ENCODE results near the gene IFT81.
"Not testable (repeated sequence)": the region's sequence is repeated elsewhere in the genome, so short reads cannot be mapped to it uniquely, and the experiment has no call there.

Gene IFT81

DNA sequence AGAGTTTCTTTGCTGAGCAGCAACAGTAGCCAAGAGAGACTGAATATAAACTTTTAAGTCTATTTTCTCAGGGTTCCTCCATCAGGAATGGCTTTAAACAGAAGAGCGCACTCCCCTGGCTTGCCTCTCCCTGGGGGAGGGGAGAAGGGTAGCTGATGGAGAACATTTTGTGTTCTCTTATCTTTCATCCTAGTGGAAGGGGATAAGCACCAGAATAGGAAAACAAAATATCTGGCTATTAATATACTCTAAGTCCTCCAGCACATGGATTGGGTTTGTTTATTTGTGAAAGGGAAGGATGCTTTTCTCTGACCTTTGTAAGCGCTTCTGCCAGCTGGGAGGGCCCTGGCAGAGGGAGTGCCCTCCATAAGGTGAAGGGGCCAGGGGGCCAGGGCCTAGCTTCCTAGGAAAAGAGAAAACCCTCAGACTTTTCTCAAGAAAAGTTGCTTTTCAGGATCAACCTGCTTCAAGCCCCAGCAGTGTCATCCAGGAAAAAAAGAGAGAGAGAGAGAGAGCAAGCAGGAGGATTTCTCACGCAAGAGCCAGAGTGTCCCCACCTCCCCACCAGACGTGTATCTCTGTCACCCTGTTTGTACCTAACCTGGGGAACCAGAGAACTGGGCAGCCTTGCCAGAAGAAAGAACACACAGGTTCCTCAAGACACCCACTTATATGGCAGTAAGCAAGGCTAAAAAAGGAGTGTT lies 122.6 kb downstream of the IFT81 start:
- no peak for DNase-seq (ENCODE audit: low spot score)

DNA sequence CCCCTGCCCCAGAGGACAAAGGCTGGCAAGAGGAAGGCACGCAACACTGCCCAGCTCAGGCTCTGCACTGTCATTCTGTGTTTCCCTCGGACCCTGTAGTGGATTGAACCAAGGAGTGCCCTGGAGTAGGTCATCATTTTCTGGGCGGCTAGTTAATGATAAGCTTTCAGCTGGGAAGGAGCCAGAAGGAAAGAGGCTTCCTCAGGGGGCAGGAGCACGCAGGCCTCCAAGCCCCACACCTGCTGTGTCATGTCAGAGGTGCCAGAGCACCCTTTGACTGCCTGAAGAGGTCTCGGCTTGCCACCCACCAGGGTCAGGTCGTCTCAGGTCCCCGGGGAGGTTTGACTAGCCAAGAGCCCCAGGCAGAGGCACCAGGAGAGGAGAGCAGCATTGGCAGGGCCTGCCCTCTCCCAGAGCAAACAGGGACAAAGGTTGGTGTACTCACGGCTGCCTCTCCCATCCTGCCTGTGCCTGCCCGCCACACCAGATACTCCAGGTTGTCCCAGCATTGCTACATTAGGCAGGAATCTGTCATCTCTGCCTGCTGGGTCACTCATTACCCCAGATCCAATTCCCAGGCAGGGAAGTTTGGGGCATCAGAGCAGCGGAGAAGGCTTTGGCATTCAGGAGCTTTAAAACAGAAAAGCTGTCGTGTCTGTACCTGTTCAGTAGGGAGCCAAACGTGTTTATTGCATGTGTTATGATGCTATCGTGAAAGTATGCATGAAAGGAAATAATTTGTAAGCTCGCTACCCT lies 123.4 kb downstream of the IFT81 start:
- DNase-seq (ENCODE audit: low spot score) = no peak

DNA sequence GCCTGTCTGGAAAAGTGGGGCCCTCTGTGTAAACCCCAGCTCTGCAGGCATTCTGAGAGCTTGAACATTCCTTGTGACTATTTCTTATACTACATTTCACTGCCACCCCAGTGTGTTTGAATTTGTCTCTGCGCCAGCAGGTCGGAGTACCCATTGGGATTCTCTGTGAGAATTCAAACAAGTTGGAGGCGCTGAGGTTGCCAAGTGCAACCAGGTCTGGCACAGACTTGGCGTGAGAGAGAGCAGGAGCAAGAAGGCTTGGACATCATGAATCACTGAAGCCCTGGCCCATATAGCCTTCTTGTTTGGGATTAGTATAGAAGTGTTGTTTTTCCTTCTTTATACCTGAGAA lies 123.9 kb downstream of the IFT81 start:
- no peak for DNase-seq (ENCODE audit: low spot score)

DNA sequence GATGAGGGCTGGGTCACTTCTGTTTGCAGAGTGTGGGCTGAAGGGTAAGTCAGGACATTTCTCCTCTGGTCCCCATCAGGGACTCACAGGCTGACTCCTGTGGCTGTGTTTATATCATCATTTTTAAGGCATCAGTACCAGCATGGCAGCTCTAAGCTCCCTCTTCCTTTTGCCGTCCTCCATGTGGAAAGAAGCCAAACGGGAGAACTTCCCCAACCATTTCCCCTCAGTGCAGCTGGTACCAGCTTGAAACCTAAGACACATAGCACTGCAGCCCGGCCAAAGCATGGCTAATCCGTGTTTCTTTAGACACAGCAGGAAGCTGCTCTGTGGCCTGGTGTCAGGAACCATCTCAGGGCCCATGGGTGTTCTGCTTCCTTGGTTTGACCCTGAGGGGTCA lies 124.9 kb downstream of the IFT81 start:
- no peak for DNase-seq (ENCODE audit: low spot score)

DNA sequence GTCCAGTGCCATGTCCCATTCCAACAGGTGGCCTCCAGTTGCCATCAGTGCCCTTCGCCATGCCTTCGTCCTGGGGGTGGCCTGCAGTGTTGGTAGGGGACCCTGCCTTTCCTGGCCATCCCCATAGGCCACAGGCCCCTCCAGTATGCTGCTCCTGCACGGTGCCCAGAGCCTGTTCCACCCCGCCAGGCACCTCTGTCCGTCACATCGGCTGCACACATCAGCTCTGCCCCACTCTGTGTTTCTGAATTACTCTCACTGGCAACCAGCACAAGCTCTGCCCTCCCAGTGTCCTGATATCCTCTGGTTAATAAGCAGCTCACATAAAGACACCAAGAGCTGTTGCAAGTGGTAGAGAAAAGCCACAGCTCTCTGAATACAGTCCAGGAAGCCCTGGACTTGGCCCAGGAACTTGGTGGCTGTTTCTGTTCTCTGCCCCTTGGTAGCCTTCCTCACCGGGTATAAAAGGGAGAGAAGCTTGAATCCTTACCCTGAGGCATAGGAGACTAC lies 125.6 kb downstream of the IFT81 start:
- no peak for DNase-seq (ENCODE audit: low spot score)

DNA sequence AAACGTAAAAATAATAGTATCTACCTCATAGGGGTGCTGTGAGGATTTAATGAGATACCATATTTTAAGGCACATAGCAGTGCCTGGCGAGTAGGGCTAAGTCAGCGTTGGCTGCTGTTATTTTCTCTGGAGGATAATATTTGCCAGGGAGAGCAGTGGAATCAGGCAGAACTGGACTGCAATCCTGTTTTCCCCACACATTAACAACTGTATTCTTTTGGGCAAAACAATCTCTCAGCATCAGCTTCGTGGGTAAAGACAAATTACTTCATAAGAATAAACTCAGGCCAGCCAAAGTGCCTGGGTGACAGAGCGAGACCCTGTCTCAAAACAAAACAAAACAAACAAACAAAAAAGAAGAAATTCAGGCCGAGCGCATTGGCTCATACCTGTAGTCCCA lies 127.2 kb downstream of the IFT81 start:
- DNase-seq (ENCODE audit: low spot score) = no peak

DNA sequence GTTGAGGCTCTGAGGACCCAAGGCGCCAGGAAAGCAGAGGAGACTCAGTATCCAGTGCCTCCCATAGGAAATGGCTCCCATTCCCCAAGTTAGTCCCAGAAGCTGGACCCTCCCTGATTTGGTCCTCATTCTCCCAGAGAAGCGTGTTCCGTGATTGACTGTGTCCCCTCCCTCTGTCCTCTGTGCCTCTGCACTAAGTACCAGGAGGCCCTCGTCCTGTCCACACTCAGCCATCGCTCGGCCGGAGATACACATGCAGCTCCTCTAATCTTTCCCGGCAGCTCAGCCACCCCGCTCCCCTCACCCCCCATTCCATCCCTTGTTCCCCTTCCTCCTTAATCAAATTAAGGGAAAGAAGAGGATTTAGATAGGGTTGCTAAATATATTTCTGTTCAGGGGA lies 128.6 kb downstream of the IFT81 start:
- no peak for DNase-seq (ENCODE audit: low spot score)

DNA sequence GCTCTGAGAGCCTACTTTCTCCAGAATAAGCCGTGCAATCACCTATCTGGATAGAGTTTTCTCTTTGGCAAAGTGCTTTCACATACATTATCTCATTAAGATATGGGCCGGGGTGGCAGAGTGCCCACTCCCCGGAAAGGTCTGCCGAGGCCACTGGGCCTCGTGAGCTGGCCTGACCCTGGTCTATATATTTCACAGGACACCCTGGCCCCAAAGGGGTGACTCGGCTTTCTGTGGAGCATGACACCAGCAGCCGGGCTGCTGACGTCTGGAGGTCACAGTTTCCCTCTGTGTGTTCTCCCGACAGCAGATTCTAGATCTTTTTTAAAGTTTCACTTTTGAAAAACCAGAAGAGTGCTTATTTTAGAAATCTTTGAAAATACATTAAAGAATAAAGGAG lies 129.0 kb downstream of the IFT81 start:
- no peak for DNase-seq (ENCODE audit: low spot score)

DNA sequence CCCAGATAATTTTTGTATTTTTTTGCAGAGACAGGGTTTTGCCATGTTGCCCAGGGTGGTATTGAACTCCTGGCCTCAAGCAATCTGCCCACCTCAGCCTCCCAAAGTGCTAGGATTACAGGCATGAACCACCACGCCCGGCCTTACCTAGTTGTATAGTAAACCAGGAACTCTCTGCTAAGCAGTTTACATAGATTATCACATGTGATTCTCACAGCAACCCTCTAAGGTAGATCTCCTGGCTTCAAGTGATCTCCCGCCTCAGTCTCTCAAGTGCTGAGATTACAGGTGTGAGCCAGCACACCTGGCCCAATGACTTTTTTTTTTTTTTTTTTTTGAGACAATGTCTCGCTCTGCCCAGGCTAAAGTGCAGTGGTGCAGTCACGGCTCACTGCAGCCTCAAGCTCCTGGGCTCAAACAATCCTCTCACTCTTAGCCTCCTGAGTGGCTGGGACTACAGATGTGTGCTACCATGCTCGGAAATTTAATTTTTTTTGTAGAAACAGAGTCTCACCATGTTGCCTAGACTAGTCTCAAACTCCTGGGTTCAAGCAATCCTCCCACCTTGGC lies 130.9 kb downstream of the IFT81 start:
- no peak for DNase-seq (ENCODE audit: low spot score)

DNA sequence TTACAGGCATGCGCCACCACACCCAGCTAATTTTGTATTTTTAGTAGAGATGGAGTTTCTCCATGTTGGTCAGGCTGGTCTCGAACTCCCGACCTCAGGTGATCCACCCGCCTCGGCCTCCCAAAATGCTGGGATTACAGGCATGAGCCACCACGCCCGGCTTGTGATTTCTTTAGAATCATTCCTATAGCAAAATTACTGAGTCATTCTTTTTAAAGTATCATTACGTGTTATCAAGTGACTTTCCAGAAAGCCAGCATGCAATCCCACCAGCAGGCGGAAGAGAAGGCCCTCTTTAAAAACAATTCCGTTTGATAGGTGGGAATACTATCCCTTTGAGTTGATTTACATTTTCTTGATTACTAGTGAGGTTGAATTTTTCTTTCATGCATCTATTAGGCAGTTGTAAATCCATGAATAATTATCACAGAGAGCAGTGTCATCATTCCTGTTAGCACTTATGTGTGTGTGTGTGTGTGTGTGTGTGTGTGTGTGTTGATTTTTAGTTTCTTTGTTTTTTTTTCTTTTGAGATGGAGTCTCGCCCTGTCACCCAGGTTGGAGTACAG lies 131.8 kb downstream of the IFT81 start:
- not testable (repeated sequence) for DNase-seq (ENCODE audit: low spot score)

DNA sequence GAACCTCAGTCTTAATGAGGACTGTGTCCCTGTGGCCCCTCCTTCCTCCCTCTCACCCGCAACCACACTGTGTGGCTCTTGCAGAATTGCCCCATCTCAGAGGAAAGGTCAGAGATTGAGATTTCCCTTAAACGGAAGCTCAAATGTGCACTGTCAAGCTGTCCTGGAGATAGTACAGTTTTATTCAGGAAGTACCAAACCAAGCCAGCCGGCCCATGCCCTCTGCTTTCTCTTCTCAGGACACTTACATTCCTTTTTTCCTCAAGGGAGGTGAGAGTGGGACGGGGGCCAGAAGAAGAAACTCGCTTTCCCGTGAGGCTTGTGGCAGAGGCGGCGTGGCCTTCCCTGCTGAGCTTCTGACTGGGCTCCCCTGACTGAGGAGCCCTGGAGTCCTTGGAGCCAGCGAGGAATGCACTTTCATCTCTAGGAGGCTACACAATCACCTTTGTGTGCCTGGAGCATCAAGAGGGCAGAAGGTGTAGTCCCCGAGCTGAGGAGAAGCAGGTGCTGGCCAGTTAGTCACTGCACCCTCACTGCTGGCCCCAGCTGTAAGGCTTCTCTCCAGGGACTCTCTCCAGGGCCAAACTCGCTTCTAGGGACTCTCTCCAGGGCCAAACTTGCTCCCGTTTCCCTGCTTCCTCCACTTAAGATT lies 132.7 kb downstream of the IFT81 start:
- no peak for DNase-seq (ENCODE audit: low spot score)

DNA sequence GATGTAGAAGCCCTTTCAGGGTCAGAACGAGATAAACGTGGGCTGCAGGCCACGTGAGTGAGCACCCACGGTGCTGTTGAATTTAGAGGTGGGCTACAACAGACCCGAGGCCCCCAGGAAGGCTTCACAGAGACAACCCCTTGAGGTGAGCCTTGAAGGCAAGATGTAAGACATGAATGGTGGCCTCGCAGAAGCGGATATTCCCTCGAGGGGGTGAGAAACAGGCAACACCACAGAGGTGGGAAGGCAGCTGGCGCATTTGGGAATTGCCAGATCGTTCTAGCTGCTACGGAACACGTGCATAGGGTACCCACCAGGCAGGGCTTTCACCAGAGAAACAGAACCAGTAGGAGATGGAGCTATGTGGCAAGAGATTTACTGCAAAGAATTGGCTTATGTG lies 134.3 kb downstream of the IFT81 start:
- no peak for DNase-seq (ENCODE audit: low spot score)

DNA sequence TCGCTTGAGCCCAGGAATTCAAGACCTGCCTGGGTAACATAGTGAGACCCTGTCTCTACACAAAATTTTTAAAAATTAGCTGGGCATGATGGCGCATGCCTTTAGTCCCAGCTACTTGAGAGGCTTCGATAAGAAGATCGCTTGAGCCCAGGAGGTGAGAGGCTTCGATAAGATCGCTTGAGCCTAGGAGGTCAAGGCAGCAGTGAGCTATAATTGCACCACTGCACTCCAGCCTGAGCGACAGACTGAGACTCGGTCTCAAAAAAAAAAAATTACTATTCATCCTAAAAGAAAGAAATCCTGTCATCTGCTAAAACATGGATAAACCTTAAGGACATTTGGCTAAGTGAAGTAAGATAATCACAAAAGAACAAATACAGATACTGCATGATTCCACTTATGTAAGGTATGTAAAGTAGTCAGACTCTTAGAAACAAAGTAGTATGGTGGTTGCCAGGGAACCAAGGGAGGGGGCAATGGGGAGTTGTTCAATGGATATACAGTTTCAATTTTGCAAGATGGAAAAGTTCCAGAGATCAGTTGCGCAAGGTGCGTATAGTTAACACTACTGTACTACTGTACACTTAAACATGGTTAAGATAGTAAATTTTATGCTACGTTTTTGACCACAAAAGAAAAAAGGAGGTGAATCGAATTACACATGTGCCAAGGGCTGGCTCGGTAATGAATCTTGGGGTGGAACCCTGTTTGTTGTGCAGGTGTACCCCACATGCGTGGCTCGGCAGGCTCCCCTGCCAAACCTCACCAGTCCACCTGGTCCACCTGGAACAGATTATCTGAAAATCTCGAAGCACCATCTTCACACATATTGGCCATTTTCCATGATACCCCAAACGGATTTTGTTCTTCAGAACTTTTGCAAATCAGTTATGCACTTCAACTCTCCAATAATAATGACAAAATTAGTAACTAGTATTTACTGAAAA lies 138.6 kb downstream of the IFT81 start:
- DNase-seq (ENCODE audit: low spot score) = no peak

DNA sequence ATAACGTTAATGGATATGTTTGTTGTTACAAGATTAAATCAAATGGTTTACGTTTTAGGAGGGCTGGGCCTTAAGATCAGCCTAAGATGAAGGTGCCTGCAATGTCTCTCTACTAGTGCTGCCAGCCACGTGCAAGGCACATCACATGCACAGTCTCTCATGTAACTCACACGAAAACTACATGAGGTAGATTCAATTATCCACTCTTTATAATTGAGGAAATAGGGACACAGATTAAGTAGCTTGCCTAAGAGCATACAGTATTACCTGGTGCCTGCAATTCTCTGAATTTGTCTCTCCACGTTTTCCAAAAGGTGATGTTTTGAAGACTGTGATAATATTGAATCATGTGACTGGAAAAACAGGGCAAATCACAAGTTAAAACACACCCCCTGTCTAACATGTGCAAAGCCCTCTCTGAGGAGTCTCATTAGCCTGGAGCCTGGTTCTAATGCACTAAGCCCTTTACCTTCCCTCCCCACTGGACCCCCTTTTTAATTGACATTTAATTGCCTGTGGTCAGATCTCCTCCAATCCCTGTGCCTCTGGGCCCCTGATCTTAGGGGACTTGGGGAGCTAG lies 142.3 kb downstream of the IFT81 start:
- no peak for DNase-seq (ENCODE audit: low spot score)

DNA sequence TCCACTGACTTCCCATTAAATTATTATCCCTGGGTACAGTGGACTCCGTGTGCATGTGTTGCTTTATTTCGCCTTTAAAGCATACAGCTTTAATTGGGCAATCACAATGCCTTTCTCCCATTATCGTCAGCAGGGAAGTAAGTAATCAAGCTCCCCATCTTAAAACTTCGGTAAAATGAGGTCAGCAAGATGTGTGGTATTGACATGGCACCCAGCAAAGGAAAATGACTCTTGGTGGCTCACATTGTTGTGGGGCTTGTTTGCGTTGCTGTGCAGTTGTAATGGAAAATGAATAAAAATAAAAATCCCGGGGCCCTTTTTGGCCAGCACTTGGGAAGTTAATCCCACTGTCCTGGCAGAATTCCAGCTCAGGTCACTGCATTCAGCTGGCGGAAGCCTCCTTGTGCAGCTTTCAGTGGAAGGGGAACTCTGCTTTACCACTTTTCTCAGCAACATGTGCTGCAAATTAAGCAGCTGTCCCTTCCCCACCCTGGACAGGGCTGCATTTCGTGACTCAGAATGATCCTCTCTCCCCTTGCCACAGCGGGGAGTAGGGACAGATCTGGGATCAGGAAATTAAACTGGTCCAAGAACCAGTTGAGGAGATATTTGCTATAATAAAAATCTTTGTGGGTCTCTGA lies 142.9 kb downstream of the IFT81 start:
- DNase-seq (ENCODE audit: low spot score) = no peak

All from hematopoietic multipotent progenitor cell treated with erythropoietin and hydrocortisone succinate and interleukin-3 and kit ligand, for 17 days (in vitro differentiated cells).